Heart right ventricle (tissue), 16 donors: Measurements from ENCODE around the gene AMER2. TPM values are rescaled to one million over a fixed set of nuclear protein-coding genes. Genes with fewer than 3 reads are reported as not detected.

Experiments used
- ATAC-seq, 8 donors: fragments of 200-7000 bp; cut with Tn5 transposase; one replicate each; pipeline ENCODE4 v1.9.1; 2020; ENCODE audit warnings: mild to moderate bottlenecking in 8 of 8, moderate library complexity in 8 of 8, moderate number of reproducible peaks in 1 of 8
- DNase-seq, 2 donors: peaks; one replicate each; pipeline ENCODE4 v3.0.0-alpha.2; 2020
- H3K27ac ChIP-seq, 10 donors: fragments of 200-600 bp; sonication (generic) in 2 of 10; one replicate each; pipeline versions ENCODE4 v1.5.0 to v1.8.0; 2020 to 2022; ENCODE audit warnings: mild to moderate bottlenecking in 3 of 10
- H3K27me3 ChIP-seq, 7 donors: fragments of 200-600 bp; one replicate each; pipeline ENCODE4 v1.8.0; 2021 to 2022; ENCODE audit warnings: mild to moderate bottlenecking in 2 of 7
- H3K36me3 ChIP-seq, 9 donors: fragments of 200-600 bp; sonication (generic) in 1 of 9; one replicate each; pipeline versions ENCODE4 v1.5.0 to v1.8.0; 2020 to 2022; ENCODE audit warnings: mild to moderate bottlenecking in 2 of 9
- H3K4me1 ChIP-seq, 9 donors: fragments of 200-600 bp; sonication (generic) in 1 of 9; one replicate each; pipeline versions ENCODE4 v1.5.0 to v1.8.0; 2020 to 2022; ENCODE audit warnings: mild to moderate bottlenecking in 4 of 9
- H3K4me3 ChIP-seq, 10 donors: fragments of 200-600 bp; sonication (generic) in 2 of 10; one replicate each; pipeline versions ENCODE4 v1.5.0 to v1.8.0; 2020 to 2022; ENCODE audit warnings: mild to moderate bottlenecking in 7 of 10, moderate library complexity in 2 of 10
- H3K9me3 ChIP-seq, 11 donors: fragments of 200-600 bp in 10 of 11; sonication (generic) in 2 of 11; one replicate each; pipeline versions ENCODE4 v1.5.0 to v1.8.0; 2013 to 2022; ENCODE audit warnings: mild to moderate bottlenecking in 2 of 11, control low read depth in 1 of 11, moderate library complexity in 1 of 11
- CTCF ChIP-seq, 9 donors: fragments of 200-600 bp; sonication (generic) in 2 of 9; IDR thresholded peaks; one replicate each; pipeline versions ENCODE4 v1.5.0 to v1.8.0; 2021 to 2022; ENCODE audit warnings: antibody characterized with exemption in 9 of 9, mild to moderate bottlenecking in 5 of 9, moderate library complexity in 1 of 9
- WGBS, 2 donors: extraction: QIAGEN DNeasy Blood & Tissue Kit; methylation state at CpG; one replicate each; pipeline ENCODE4 v1.1.7; 2013; ENCODE audit warnings: inconsistent platforms in 1 of 2; 5-methylcytosine and 5-hydroxymethylcytosine counted together
- intact Hi-C, 10 donors: fragments of 100-400 bp; cut with DNase I; formaldehyde crosslinking; loops; one replicate each; pipeline versions ENCODE4 v1.11.1 to v1.14.2; 2022
- polyA plus RNA-seq, 2 donors: library from polyadenylated mRNA; stranded (reverse); fragments of 200-250 nt; gene quantifications; one replicate each; pipeline ENCODE4 v1.2.3, GENCODE V29; 2013
- total RNA-seq, 10 donors: library from RNA; stranded (reverse); fragmentation: NEBNext Ultra II Directional in 3 of 10; extraction: Animal tissue kit (Norgen Biotek cat#: 25700) in 3 of 10; gene quantifications; one replicate each; pipeline versions ENCODE4 v1.2.1 to v1.2.4, GENCODE V29; 2021 to 2023
- donor health status: Arrhythmogenic right ventricular cardiomyopathy.
- donor health status: ischemic (EF 13 %, LVEDD 7.1; RV severe dilation, severe dysfunction).
- donor health status: healthy with polysubstance abuse.
- donor health status: DM: no; HTN: yes; CAD: no.
- donor health status: DM: no; HTN: no; CAD: no.
- donor health status: ischemic (EF 25% LVEDD 6.9; RV normal size, moderate dysfunction).
- donor health status: ischemic (EF 25% LVEDD 5.7; RV mildly dilated, moderate dysfunction).
- donor health status: healthy.
- donor health status: DM: yes; HTN: yes; CAD: no.
- donor health status: Ischemic cardiomyopathy.
- donor health status: ischemic (EF 35%, LVEDD 5.7; RV mildly dilated, moderate dysfunction).
- donor health status: nonischemic (EF 11% LVEDD 7.7; RV severe dilation, severe dysfunction).
- donor health status: DM: yes; HTN: yes; CAD: no.
- donor health status: PGD.
- donor health status: ischemic (EF 29% LVEDD 5.4; RV normal size, mild dysfunction).
- donor health status: nonischemic (EF 23%, LVEDD 6.1; RV moderate dilation, normal function).

AMER2 gene
- total and polyA plus RNA-seq, 12 donors = not detected

- intact Hi-C loops = no loop called here
- H3K27ac ChIP-seq = no peak overlapping the region
- ATAC-seq (no peak), DNase-seq (no peak)
- peaks cover 0 to 38% (median 21%) of the 10 kb centered on the region in 7 donors for H3K27me3 ChIP-seq
- no peaks in the 10 kb centered on the region for H3K36me3 ChIP-seq
- WGBS, 2 donors = 28 to 34% methylated on average over 2 of the region's 2 CpGs
- H3K4me3 ChIP-seq = no peak overlapping the region
- H3K4me1 ChIP-seq = no peaks in the 10 kb centered on the region
- H3K9me3 ChIP-seq = no peaks in the 10 kb centered on the region
- TF ChIP-seq CTCF (IDR thresholded peaks at IDR 0.05) = no peak
These were observed 18.4 kb downstream of the AMER2 start for GRCh38 chr13:25153736-25154135.

- Histone ChIP-seq H3K36me3 (no peaks in the 10 kb centered on the region), H3K27me3 (peaks cover 0 to 38% (median 21%) of the 10 kb centered on the region in 7 donors), H3K4me3 (no peak overlapping the region), H3K4me1 (no peaks in the 10 kb centered on the region), H3K27ac (no peak overlapping the region), H3K9me3 (peaks cover 0 to 4% (median 0%) of the 10 kb centered on the region in 11 donors)
- intact Hi-C loops = no loop called here
- ATAC-seq (no peak), DNase-seq (no peak)
- WGBS, 2 donors = 52 to 54% methylated on average over 5 of the region's 5 CpGs
- no peak for TF ChIP-seq CTCF (IDR thresholded peaks at IDR 0.05)
These were observed 20.4 kb downstream of the AMER2 start for GRCh38 chr13:25151626-25152195.

GRCh38 chr13:25149711-25150110 is 22.4 kb downstream of the AMER2 start:
- intact Hi-C loops = no loop called here
- no peak for TF ChIP-seq CTCF (IDR thresholded peaks at IDR 0.05)
- DNase-seq = no peak
- H3K4me1 ChIP-seq = no peaks in the 10 kb centered on the region
- H3K27ac ChIP-seq = no peak overlapping the region
- H3K27me3 ChIP-seq = peaks cover 0 to 43% (median 26%) of the 10 kb centered on the region in 7 donors
- peaks cover 0 to 4% (median 0%) of the 10 kb centered on the region in 11 donors for H3K9me3 ChIP-seq
- H3K36me3 ChIP-seq = no peaks in the 10 kb centered on the region
- H3K4me3 ChIP-seq = no peak overlapping the region
- ATAC-seq = no peak
- 79 to 83% methylated on average over 5 of the region's 5 CpGs for WGBS, 2 donors

GRCh38 chr13:25148402-25148771 is 23.7 kb downstream of the AMER2 start:
- H3K27me3 ChIP-seq = peaks cover 0 to 32% (median 26%) of the 10 kb centered on the region in 7 donors
- WGBS, 2 donors = 89 to 91% methylated on average over 5 of the region's 5 CpGs
- no peak for ATAC-seq
- intact Hi-C loops = no loop called here
- no peak overlapping the region for H3K27ac ChIP-seq
- H3K4me3 ChIP-seq = no peak overlapping the region
- DNase-seq = no peak
- peaks cover 0 to 4% (median 0%) of the 10 kb centered on the region in 11 donors for H3K9me3 ChIP-seq
- no peaks in the 10 kb centered on the region for H3K36me3 ChIP-seq
- no peak for TF ChIP-seq CTCF (IDR thresholded peaks at IDR 0.05)
- H3K4me1 ChIP-seq = no peaks in the 10 kb centered on the region
